Upper lobe of left lung (tissue), 4 donors: ENCODE data around the gene DDRGK1.

Source experiments
- CTCF ChIP-seq, 6 experiments: fragments of 450-650 bp in 4 of 6; fragments of 200-600 bp in 2 of 6; sonication (generic) in 2 of 6; IDR thresholded peaks; one replicate each; pipeline ENCODE4 v1.5.1; 2016 to 2019; ENCODE audit warnings: antibody characterized with exemption in 6 of 6
- POLR2A ChIP-seq, 4 donors: fragments of 450-650 bp; IDR thresholded peaks; one replicate each; pipeline ENCODE4 v1.5.1; 2016 to 2017; ENCODE audit warnings: antibody characterized with exemption in 4 of 4, mild to moderate bottlenecking in 2 of 4
- POLR2AphosphoS5 ChIP-seq, 2 donors: sonication (generic); formaldehyde crosslinking; IDR thresholded peaks; one replicate each; pipeline ENCODE4 v1.5.1; 2017; ENCODE audit warnings: antibody characterized with exemption in 2 of 2

GRCh38 chr20:3231116-3231515 is 26.6 kb upstream of the DDRGK1 start:
- TF ChIP-seq CTCF (IDR thresholded peaks at IDR 0.05) (no peak), POLR2AphosphoS5 (IDR thresholded peaks at IDR 0.05) (no peak), POLR2A (IDR thresholded peaks at IDR 0.05) (no peak)
